ENCODE results near the gene KRT78.

Gene KRT78

DNA sequence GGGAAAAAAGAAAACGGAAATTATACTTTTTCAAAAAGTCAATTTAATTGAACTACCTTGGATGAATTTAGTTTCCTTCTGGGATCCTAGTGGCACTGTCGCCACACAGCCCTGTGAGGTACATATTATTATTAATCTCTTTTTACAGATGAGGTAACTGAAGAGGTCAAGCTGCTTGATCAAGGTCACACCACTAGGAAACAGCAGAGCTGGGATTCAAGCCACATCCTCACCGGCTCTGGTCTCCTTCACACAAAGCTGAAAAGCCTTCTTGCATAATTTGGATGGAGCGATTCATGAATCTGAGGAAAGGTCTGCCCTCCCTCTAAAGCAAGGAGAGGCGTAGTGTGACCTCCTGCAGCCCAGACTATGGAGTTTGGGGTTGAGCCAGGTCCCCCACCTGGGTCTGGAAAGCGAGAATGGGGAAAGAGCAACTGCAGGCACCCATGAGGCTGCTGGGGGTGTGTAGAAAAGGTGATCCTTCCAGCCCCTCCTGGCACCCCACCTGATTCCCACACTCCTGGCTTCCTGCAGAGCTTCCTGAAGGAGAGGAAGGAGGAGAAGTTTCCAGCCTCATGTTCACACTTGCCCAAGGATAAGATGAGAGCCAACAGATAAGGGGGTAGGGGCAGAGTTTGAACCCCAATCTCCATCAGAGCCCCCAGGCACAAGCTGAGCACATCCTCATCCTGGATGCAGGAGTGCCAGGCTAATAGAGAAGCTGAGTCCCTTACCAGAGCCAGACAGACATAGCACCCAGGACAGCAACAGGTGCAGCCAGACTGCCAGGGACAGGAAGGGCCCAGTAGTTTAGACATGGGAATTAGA, 10.8 kb downstream of the KRT78 start:
- no peak for DNase-seq

- no peak for DNase-seq
Measured at GRCh38 chr12:52837413-52837741, 11.4 kb downstream of the KRT78 start.

- DNase-seq = no peak
Measured at GRCh38 chr12:52836491-52837412, 12.0 kb downstream of the KRT78 start.

DNA sequence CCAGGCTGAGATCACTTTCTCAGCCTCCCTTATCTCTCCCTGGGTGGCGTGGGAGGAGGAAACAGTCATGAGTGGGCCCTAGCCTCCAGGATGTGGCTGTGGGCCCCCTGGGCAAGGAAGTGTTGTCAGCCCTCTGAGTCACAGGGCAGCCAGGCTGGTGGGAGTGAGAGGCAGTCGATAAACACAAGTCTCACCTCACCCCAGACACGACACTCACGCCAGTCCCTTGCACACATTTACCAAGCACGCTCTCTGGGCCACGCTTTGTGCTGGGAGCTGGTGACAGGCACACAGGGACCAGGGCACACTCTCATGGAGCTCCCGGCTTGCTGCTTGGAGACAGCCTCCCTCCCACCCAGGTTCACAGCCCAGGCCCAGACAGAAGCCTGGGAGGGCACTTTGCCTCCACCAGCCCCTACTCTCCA, 12.7 kb downstream of the KRT78 start:
- DNase-seq = no peak

GRCh38 chr12:52835271-52836041, 13.3 kb downstream of the KRT78 start:
- no peak for DNase-seq

GRCh38 chr12:52834727-52835001, 14.1 kb downstream of the KRT78 start:
- DNase-seq = no peak

- no peak for DNase-seq
Measured at GRCh38 chr12:52833922-52834726, 14.7 kb downstream of the KRT78 start, which contains the start of gene KRT79. Gene KRT79 (minus strand): TSS chr12:52834311. CDS start chr12:52834260, 51 bp downstream.

DNA sequence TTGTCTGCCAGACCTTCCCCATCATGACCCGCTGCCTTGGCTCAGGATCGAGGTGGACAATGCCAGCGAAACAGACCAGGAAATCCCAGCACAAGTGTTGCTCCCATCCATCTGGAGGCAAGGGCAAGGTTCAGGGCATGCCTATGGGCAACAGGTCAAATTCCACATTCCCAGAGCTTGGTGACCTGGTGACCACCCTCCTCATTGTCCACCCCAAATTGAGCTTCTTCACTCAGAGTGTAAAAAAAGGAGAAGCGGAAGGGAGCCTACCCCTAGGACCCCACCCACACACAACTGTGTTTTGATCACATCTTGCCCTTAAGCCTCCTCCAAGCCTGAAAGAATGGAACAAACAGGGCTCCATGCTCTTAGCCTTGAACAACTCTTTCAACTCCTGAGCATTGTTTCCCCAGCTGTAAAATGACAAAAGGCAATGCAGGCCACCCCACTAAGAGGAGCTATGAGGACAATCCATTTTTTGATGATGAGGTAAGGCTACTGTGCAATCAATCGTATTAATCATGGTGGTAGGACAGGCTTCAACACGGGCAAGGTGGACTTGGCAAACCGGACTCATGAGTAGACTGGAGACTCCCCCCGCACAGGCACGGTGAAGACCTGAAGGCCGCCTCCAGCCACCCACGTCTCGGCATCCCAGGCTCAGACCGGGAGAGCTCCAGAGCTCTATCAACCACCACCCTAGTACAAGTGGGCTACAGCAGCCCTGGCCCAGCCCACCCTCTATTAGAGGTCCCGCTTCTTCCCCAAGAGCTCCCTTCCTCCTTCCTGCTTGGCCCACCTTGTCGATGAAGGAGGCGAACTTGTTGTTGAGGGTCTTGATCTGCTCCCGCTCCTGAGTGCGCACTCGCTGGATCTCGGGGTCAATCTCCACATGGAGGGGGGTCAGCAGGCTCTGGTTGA, 15.5 kb downstream of the KRT78 start:
- DNase-seq = no peak

DNA sequence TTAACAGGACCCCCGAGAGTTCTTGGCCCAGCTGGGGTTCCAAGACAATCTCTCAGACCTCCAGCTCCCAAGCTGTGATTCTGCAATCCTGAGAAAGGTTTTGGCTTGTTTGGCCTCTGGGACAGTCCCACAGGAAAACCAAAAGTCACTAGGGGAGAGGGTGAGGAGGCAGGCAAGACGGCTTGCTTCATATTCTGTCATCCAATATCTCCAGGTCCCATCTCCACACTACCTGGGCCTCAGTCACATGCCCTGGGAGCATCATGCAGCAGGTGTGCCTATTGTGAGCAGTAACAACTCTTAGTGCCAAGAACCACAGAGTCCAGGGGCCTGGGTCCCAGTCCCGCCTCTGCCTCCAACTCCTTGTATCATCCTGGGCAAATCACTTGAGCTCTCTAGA, 16.3 kb downstream of the KRT78 start:
- no peak for DNase-seq

DNA sequence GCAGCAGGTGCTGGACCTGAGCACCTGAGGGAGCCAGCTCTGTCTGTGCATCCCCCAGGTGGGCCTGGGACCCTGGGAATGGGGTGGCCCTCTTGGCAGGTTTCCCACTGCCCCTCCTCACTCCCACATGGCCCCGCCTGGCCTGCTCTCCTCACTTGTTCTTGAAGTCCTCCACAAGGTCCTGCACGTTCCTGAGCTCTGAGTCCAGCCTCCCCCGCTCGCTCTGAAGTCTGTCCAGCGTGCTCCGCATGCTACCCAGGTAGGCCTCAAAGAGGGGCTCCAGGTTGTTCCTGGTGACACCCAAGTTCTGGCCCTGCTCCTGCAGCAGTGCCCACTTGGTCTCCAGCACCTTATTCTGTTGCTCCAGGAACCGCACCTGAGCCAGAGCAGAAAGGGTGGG, 17.5 kb downstream of the KRT78 start:
- DNase-seq = no peak

- DNase-seq = no peak
Measured at GRCh38 chr12:52829986-52830770, 18.6 kb downstream of the KRT78 start.

- no peak for DNase-seq
Measured at GRCh38 chr12:52828591-52829021, 20.2 kb downstream of the KRT78 start.

GRCh38 chr12:52828156-52828555, 20.6 kb downstream of the KRT78 start:
- DNase-seq = no peak

DNA sequence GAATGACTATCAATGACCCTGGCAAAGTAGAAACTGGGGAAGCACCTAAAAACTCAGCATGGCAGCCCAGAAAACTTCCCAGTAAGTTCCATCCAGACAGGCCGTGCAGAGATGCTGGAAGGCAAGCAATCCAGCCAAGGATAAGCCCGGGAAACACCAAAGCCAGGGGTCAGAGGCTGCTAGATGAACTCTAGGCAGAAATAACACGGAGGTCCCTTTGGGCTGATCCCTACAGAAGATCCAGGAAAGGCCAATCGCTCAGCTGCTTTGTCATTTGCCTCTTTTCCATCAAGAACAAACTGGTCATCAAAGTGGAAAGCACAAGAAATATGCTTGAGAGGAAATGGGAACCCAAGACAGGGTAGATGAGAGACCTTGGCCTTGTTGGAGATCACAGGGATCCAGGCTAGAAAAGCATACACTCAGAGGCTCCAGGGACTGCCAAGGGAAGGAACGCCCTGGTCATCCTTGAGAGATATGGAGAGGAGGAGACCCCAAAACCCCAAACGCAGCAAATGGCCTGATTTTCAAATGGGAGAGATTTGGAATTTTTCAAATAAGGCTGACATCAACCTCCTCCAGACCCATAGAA, 21.2 kb downstream of the KRT78 start:
- no peak for DNase-seq

DNA sequence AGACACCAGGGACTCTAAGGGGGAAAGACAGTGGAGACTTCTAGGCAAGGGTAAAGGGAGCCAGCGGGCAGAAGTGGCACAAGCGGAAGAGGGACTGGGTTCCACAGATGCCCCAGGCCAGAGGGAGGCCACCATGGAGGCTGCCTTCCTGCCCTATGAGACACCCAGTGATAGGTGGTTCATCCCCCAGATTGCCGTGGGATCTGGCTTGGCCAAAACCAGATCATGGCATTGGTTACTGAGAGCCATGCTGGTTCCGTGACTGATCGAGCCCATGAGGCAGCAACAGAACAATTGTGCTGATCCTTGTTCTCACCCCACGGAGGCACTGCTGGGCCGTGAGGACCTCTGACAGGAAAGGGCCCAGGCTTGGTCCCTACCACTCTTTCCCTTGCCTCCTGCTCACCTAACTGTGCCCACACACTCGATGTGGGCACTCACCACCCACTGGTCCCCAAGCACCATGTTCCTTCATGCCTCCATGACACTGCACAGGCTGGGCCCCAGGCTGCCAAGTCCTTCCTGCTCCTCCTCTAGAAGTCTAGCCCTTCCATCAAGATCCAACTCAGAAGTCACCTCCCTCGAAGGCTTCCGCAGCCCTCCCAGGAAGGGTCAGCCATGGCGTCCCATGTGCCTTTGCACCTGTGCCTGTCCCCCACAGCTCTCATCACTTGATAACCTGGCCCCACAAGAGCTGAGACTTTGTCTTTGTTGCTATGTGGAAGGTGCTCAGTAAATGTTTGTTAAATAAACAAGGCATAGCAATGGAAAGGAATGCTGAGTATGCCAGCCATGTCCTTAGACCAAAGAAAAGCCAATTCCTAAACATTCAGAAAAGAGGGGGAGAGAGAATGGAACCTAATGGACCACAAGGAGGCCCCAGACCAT, 21.9 kb downstream of the KRT78 start:
- DNase-seq = no peak

- no peak for DNase-seq
Measured at GRCh38 chr12:52825961-52826360, 22.8 kb downstream of the KRT78 start.

- no peak for DNase-seq
Measured at GRCh38 chr12:52824741-52825410, 23.9 kb downstream of the KRT78 start.

GRCh38 chr12:52823761-52824450, 24.9 kb downstream of the KRT78 start:
- no peak for DNase-seq
